ENCODE measurements around the gene TNFRSF25.
"Not testable (repeated sequence)": the region's sequence is repeated elsewhere in the genome, so short reads cannot be mapped to it uniquely, and the experiment has no call there.

The TNFRSF25 gene

DNA sequence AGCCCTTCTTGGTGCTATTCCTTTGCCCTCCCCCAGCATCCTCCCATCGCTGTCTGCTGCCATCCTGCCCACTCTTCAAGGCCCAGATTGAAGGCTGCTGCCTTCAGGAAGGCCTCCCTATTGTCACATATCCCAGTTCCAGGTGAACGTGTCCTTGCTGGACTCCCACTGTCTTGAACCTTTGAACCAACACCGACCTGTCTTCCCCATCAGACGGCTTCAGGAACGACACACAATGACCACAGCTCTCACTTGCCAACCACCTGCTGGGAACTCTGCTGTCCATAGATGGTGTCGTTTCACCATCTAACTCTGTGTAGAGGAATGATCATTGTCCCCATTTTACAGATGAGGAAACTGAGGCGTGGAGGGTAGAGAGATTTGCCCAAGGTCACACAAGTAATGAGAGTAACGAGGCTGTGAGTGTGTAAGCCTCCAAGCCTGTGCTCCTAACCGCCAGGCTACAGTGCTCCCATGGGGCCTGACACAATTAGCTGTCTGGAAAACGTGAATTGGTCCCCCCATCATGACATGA, 35.4 kb upstream of the TNFRSF25 start:
- DNase-seq (ENCODE audit: low read depth in 2 of 2): no peak

DNA sequence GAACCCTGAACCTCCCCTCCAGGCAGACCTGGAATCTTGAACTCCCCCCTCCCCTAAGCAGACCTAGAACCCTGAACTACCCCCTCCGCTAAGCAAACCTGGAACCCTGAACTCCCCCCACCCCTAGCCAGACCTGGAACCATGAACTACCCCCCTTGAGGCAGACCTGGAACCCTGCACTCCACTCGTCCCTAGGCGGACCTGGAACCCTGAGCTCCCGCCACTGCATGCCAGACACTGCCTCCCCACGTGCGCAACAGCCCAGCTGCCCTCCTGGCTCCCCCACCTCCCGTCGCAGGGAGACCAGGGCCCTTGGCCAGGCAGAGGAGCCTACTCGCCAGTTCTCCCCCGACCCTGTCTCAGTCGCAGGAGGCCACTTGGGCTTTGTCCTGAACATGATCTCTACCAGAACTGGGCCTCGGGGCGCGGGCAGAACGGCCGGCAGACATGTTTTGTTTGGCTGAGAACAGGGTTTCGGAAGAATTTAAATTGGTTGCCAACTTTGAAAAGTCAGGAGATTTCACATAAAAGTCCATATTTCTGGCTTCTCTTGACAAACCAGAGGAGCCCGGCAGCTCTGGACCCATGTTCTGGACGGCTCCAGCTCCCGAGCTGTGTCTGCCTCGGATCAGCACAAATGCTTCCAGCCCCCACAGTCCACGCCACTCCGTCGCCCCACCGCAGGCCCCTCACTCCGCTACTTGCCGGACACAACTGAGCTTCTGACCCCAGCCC, 34.7 kb upstream of the TNFRSF25 start:
- no peak for DNase-seq (ENCODE audit: low read depth in 2 of 2)

DNA sequence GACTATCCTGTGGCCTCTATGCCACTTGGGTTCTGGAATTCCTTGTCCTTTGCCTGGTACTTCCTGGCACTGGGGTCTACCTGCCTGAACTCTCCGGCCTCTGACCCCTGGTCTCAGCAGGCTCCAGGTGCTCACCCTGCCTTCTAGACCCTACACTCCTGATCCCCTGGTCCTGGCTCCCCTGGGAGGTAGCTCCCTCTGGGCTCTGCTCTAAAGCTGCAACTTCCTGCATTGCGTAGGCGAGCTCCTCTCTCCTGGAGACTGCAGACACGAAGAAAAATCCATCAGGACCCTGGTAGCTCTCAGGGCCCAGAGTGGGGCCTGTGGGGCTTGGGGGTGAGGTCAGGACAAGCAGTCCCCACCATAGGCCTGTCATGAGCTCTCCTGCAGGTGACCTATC, 33.3 kb upstream of the TNFRSF25 start:
- DNase-seq (ENCODE audit: low read depth in 2 of 2): no peak

DNA sequence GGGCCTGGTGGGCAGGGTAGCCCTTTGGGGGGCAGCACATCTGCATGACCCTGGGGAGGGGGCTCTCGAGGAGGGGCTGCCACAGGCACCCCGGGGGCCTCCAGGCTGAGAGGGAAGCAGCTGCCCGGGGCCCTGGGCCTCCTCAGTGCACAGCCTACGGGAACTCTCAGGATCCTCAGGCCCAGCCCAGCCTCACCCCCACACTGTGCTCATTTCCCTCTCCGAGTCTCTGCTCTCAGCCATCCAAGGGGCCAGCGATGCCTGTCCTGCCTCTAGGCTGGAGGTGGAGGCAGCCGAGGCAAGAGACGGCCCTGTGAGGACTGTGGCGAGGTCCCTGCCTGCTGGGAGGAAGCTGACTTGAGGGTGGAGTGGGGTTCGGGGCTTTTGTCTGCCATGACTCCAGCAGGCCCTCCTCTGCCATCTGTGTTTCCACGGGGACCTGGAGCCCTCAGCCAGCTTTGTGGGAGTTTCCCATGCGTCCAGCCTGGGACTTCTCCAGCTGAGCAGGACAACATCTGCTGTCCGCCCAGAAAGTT, 32.7 kb upstream of the TNFRSF25 start:
- DNase-seq (ENCODE audit: low read depth in 2 of 2): no peak

GRCh38 chr1:6497867-6498575, 32.0 kb upstream of the TNFRSF25 start:
- DNase-seq (ENCODE audit: low read depth in 2 of 2): no peak

- peak; percentile 20 to 25 for DNase-seq (ENCODE audit: low read depth in 2 of 2)
Measured at GRCh38 chr1:6497215-6497866, 31.4 kb upstream of the TNFRSF25 start.

DNA sequence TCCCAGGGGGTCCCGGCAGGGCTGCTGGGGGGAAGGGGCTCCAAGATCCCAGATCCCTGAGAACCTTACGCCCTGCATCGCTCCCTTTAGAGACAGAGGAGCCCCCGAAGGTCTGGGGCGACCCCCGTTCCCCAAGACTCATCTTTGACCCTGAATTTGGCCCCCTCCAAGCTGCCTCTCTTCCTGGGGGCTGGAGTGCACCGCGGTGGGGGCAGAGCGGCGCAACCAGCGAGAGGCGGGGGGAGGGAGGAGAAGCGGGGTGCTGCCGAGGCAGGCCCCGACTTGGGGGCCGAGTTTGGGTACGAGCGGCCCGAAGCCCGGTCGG, 30.9 kb upstream of the TNFRSF25 start:
- DNase-seq (ENCODE audit: low read depth in 2 of 2): no peak

DNA sequence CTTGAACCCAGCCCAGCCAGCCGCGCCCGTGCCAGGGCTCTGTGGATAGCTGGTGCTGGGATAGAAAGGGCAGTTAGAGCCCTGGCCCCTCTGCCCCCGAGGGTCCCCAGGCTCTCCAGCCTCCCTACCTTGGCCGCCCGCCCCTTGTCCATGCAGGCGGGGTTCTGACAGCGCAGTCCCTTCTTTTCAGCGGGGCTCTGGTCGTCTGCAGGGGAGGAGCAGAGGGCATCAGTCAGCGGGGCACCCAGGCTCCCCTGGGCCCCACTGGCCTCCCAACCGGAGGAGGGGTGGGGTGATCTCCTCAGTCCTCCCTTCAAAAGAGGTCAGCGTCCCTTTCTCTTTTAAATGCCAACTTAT, 30.4 kb upstream of the TNFRSF25 start:
- no peak for DNase-seq (ENCODE audit: low read depth in 2 of 2)

GRCh38 chr1:6495540-6496364, 29.8 kb upstream of the TNFRSF25 start:
- no peak for DNase-seq (ENCODE audit: low read depth in 2 of 2)

DNA sequence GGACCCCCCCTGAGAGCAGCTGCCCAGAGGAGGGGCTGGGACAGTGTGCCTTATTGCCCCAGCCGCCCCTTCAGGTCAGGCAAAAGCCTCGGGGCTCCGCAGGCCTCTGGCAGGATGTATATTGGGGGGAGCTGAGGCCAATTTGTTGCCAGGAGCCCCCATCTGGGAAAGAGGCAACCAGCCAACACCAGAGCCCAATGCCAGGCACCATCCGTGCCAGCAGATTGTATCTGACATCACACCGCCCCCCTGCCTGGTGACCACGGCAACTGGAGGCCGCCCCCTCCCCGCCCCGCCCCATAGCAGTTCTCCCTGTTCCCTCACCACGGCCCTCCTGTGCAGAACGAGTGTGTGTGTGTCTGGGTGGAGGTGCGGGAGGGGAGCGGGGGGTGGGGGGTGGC, 29.1 kb upstream of the TNFRSF25 start:
- DNase-seq (ENCODE audit: low read depth in 2 of 2): no peak

DNA sequence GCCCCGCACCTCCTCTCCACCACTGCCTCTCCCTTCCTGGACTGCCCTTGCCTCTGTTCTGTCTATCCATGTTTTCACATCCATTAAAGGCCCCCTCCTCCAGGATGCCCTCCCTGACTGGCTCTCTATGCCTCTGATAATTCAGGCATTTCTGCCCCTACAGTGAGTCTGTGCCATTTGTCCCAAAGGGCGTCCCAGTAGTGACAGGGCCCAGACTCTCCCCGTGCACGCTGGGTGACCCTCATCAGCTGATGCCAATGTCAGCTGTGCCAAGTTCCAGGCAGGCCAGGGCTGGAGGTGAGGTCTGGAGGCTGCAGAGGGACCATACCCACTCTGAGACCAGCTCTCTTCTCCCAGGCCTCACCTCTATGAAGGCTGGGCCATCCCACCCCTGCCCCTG, 28.7 kb upstream of the TNFRSF25 start:
- no peak for DNase-seq (ENCODE audit: low read depth in 2 of 2)

DNA sequence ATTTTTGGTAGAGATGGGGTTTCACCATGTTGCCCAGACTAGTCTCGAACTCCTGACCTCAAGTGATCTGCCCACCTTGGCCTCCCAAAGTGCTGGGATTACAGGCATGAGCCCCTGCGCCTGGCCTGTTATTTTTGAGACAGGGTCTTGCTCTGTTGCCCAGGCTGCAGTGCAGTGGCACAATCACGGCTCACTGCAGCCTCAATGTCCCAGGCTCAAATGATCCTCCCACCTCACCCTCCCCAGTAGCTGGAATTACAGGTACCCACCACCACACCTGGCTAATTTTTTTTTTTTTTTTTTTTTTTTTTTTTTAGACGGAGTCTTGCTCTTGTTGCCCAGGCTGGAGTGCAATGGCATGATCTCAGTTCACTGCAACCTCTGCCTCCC, 27.9 kb upstream of the TNFRSF25 start:
- not testable (repeated sequence) for DNase-seq (ENCODE audit: low read depth in 2 of 2)

DNA sequence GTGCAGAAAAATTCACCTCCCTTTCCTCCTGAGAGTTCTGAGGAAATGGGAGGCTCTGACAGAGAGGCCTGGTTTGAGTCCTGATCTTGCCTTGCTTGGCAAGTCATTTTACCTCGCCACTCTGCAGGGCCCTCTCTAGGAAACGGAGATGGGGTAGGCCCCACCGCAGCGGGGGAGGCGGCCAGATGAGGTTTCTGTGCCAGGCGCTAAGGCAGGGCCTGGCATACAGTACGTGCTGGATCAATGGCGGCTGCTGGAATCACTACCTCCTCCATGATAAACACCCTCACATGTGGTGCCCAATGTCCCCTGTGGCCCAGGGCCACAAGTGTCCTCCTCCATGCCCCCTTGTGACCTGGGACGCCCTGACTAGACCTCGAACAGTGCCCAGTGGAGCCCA, 26.0 kb upstream of the TNFRSF25 start:
- DNase-seq (ENCODE audit: low read depth in 2 of 2): no peak

DNA sequence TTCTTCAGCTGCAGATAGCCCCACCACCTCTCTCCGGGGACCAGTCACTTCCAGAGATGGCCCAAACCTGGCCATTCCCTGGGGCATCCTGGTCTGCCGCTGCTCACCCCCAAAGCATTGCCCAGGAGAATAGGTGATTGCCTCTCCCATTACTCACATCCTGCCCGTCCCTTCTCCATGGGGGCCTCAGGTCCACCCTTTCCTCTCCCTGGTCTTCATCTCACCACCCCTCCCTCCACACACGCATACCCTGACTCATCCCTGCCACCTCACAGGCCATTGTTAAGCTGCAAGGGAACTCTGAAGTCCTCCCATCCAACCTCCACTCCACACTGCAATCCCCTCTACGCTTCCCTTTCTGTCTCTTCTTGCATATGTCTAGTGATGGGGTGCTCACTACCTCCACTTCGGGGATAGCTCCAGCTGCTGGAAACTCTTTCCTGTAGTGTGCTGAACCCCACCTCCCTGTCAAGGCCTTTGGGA, 25.5 kb upstream of the TNFRSF25 start, which contains the start of gene PLEKHG5:
Gene PLEKHG5, minus strand, starts transcription at position 188 of the 483 bp plus-strand sequence. CDS start 14,096 bp downstream, outside the sequence.
- DNase-seq (ENCODE audit: low read depth in 2 of 2): no peak

GRCh38 chr1:6491081-6491449, 25.1 kb upstream of the TNFRSF25 start:
- DNase-seq (ENCODE audit: low read depth in 2 of 2): no peak

- DNase-seq (ENCODE audit: low read depth in 2 of 2): peak; percentile 56
Measured at GRCh38 chr1:6490181-6491080, 24.5 kb upstream of the TNFRSF25 start.

DNA sequence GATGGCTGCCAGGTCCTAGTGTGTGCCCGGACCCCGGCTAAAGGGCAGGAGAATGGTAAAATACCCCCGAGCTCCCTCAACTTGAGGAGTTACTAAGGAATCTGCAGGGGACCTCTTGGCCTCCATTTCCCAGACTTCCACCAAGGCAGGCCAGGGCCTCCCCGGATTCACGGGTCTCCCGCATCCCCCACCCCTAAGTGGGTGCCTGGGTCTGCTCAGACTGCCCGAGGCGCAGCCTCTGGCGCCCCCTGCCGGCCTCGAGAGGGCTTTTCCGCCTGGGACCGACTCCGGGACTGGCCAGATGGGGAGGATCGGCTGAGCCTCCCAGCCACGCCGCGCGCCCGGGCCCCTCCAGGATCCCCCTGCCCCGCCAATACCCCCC, 23.8 kb upstream of the TNFRSF25 start:
- peak; percentile 73 to 74 for DNase-seq (ENCODE audit: low read depth in 2 of 2)

GRCh38 chr1:6489383-6489765, 23.4 kb upstream of the TNFRSF25 start:
- DNase-seq (ENCODE audit: low read depth in 2 of 2): no peak

DNA sequence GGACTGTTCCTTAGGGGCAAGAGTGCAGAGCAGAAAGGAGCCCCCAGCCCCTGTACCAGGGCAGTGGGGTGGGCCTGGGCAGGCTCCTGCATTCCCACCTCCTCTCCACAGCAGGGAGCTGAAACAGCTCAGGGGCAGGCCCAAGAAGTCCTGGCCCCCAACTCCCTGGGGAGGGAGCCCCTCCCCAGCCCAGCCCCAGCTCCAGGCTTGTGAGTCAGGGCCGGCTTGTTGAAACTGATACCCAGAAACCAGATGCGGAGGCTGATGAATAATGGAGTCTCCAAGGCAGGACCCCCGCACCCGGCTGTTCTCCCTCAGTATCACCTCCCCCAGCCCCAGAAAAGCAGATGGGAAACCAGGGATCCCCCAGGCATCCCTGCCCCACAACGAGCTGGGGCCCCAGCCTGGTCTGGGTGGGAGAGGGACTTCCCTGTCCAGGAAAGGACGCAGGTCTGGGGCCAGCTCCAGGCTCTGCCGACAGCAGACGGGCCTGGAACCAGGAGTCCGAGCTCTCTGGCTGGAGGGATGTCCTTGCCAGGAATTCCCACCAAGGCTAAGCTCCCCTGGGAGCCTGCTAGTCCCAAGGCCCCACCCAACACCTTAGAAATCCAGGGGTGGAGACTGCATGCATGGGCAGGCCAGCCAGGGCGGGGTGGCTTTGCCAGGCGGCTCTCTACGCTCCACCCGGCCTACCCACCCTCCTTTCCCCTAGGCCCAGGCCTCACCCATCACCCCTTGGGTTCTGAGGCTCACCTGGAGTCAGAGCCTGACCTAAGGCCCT, 22.8 kb upstream of the TNFRSF25 start:
- no peak for DNase-seq (ENCODE audit: low read depth in 2 of 2)
